Activated naive CD8-positive, alpha-beta T cell treated with anti-CD3 and anti-CD28 coated beads, Interleukin-2, amount 10 ng/mL, durations not matched to agents 7 days and 5 days (primary cell): ENCODE results near the gene DDAH2. TPM values are rescaled to one million over a fixed set of nuclear protein-coding genes. Genes with fewer than 3 reads are reported as not detected.

Experiments
- ATAC-seq: fragments of 150-1000 bp; cut with Tn5 transposase; one replicate; pipeline ENCODE4 v1.10.0; 2021; ENCODE audit warnings: low read depth, moderate library complexity
- POLR2A ChIA-PET: fragments of 350-600 bp; sonication (Branson Sonifier 250); formaldehyde crosslinking; loops from one replicate; lab custom pipeline; 2021; ENCODE audit warnings: antibody characterized with exemption; lab: Charles Lee
- DNase-seq: peaks from one replicate; pipeline ENCODE4 v3.0.0; 2021
- H3K27ac Mint-ChIP-seq: one replicate; pipeline ENCODE4 v1.8.0; 2022; ENCODE audit warnings: mild to moderate bottlenecking, mixed read lengths
- H3K27me3 Mint-ChIP-seq: one replicate; pipeline ENCODE4 v1.8.0; 2022; ENCODE audit warnings: mild to moderate bottlenecking, moderate library complexity, mixed read lengths
- H3K36me3 Mint-ChIP-seq: one replicate; pipeline ENCODE4 v1.8.0; 2021; ENCODE audit warnings: mild to moderate bottlenecking, mixed read lengths
- H3K4me1 Mint-ChIP-seq: one replicate; pipeline ENCODE4 v1.8.0; 2021; ENCODE audit warnings: mixed read lengths
- H3K4me3 Mint-ChIP-seq: one replicate; pipeline ENCODE4 v1.8.0; 2022; ENCODE audit warnings: mild to moderate bottlenecking, moderate library complexity, mixed read lengths
- H3K9me3 Mint-ChIP-seq: one replicate; pipeline ENCODE4 v1.8.0; 2021; ENCODE audit warnings: mixed read lengths
- total RNA-seq, 2 experiments: library from RNA; stranded (reverse); gene quantifications; one replicate each; pipeline ENCODE4 v1.2.3, GENCODE V29; 2021

Gene DDAH2
- total RNA-seq, 2 experiments from 2014 or later, result 28.3 to 29.1 TPM

DNA sequence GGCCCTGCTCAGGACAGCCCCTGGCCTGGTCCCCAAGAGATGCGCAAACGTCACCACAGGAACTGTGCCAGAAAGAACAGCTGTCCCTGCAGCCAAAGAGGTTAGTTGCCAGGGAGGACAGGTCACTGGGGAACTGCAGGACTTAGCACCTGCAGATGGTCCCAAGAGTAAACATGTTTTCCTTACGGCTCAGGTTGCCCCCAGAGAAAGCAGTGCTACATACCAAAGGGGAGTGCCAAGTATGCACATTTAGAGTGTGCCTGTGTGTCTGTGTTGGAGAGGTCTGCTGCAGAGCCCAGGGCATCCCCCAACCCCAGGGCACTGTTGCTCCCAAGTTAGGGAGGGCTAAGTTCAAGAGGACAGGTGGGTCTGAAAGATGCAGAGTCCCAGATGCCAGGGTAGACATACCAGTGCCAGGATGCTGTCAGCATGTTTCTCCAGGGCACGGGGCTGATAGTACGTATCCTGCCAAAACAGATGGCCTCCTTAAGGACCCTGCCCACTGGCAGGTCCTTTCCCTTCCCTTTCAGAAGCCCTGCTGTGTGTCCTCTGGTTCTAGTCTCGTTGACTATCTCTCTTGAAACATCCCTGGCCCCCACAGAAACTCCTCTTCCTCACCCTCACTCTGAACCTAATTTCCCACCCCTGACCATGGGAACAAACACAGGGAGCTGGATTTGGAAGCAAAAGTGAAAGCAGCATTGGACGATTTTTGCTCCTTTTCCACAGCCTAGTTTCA lies 27.3 kb downstream of the DDAH2 start:
- H3K4me1 Mint-ChIP-seq, result peaks cover 29% of the 10 kb centered on the region
- H3K9me3 Mint-ChIP-seq, result no peaks in the 10 kb centered on the region
- DNase-seq (no peak), ATAC-seq (no peak)
- H3K27ac Mint-ChIP-seq, result peak overlapping the region; percentile 94
- POLR2A ChIA-PET, result interaction anchor here (0.8 to 5.4 kb wide), 5 partner anchors 16 to 37 kb away, joined by 3 to 34 read pairs (median 10); partner anchors contain the start of genes CLIC1, LY6G5C and MSH5
- H3K36me3 Mint-ChIP-seq, result peaks cover 8% of the 10 kb centered on the region
- H3K4me3 Mint-ChIP-seq, result peak overlapping the region; percentile 97
- no peaks in the 10 kb centered on the region for H3K27me3 Mint-ChIP-seq

DNA sequence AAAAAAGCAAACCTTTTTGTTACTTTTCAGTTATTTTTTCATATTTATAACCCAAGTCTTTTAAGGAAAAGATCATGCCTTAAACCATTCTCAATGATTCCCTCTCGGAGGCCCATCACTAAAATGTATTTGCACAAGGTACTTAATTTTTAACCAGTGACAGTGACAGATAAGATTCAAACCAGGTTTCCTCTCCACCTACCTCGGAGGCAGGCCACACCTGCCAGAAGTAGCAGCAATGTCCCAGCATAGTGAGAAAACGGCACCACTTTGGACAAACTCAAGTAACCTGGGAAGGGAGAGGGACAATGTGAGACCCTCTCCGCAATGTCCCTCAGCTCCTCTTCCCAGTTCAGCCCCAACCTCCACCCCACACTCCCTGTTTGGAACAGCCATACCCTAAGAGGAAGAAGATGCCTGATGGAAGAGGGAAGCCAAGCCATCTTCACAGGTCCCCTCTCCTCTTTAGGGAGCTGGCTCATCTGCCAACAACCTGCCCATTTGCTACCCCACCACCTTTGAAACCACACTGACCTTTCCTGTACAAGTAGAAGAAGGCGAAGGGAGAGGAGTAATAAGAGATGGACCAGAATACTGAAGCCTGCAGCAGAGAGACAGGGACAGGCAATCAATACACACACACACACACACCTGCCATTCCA lies 28.2 kb downstream of the DDAH2 start:
- peak overlapping the region; percentile 97 for H3K4me3 Mint-ChIP-seq
- H3K27ac Mint-ChIP-seq, result no peak overlapping the region
- H3K4me1 Mint-ChIP-seq, result peaks cover 29% of the 10 kb centered on the region
- peaks cover 8% of the 10 kb centered on the region for H3K36me3 Mint-ChIP-seq
- POLR2A ChIA-PET, result no interaction called here
- H3K9me3 Mint-ChIP-seq, result no peaks in the 10 kb centered on the region
- DNase-seq, result no peak
- no peaks in the 10 kb centered on the region for H3K27me3 Mint-ChIP-seq
- ATAC-seq, result no peak

DNA sequence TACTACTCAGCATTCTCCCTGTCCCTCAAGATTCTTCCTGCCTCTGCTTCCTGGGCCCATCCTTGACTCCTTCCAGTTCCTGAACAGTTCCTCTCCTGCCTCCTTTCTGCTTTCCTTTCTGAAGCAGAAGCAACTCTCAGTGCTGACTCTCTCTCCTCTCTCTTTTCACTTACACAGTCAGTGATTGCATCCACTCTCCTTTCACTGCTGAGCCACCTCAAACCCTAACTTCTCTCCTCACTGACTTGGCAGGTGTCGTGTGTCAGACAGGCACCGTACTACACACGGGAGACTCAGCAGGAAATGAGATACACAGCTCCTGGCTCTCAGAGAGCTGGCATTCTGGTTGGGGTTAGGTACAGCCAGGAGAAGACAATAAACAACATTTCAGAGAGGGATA lies 31.5 kb downstream of the DDAH2 start:
- Mint-ChIP-seq H3K36me3 (peaks cover 9% of the 10 kb centered on the region), H3K27ac (peak overlapping the region; percentile 65), H3K27me3 (no peaks in the 10 kb centered on the region), H3K9me3 (no peaks in the 10 kb centered on the region), H3K4me1 (peaks cover 23% of the 10 kb centered on the region), H3K4me3 (no peak overlapping the region)
- no peak for ATAC-seq
- POLR2A ChIA-PET, result no interaction called here
- no peak for DNase-seq

DNA sequence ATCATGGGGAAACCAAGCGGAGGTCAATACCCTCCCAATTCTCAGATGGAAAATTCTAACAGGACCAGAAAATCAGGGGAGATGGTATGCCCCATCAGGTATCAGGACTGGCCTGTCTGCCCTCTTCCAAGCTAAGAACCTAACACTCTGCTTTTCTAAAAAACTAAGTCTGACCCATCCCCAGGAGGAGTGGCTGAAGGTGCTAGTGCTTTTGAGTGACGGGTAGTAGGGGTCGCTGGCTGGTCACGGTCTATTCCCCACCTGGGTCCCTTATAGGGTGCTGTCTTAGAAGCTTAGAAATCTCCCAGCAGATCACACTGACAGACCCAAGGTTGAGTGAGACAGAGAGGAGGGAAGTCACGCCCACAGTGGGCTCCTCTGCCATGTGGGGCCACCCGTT lies 35.6 kb downstream of the DDAH2 start:
- Mint-ChIP-seq H3K36me3 (peaks cover 9% of the 10 kb centered on the region), H3K4me3 (no peak overlapping the region), H3K4me1 (peaks cover 8% of the 10 kb centered on the region), H3K27me3 (no peaks in the 10 kb centered on the region), H3K27ac (no peak overlapping the region), H3K9me3 (no peaks in the 10 kb centered on the region)
- DNase-seq, result no peak
- POLR2A ChIA-PET, result interaction anchor here (0.8 to 1.7 kb wide), 4 partner anchors 9 to 29 kb away, joined by 3 to 7 read pairs (median 6); partner anchors contain the start of genes GPANK1 and LY6G5C
- ATAC-seq, result no peak

DNA sequence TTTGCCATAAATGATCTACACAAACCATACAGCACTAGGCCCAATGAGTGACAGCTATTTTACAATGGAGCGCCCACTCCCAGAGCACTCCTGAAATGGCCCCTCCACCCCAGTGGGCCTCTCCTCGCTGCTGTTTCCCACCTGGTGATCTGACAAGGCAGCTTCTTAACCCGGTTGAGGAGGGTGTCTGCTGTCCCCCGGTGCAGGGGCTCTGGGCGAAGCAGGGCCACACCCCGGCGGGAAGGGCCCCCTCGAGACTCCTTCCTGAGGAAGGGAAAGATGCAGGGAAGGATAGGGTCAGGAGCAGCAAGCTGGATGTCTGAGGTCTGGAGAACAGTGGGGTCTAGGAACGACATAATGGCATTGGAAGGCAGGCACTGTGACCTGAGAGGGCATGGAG lies 36.2 kb downstream of the DDAH2 start:
- ATAC-seq, result no peak
- H3K27ac Mint-ChIP-seq, result peak overlapping the region; percentile 34
- H3K27me3 Mint-ChIP-seq, result no peaks in the 10 kb centered on the region
- DNase-seq, result no peak
- no peak overlapping the region for H3K4me3 Mint-ChIP-seq
- POLR2A ChIA-PET, result interaction anchor here (1.4 kb wide), 1 partner anchor 10 kb away, joined by 4 read pairs; the partner anchor contains the start of gene ABHD16A
- no peaks in the 10 kb centered on the region for H3K9me3 Mint-ChIP-seq
- peaks cover 8% of the 10 kb centered on the region for H3K4me1 Mint-ChIP-seq
- peaks cover 10% of the 10 kb centered on the region for H3K36me3 Mint-ChIP-seq

DNA sequence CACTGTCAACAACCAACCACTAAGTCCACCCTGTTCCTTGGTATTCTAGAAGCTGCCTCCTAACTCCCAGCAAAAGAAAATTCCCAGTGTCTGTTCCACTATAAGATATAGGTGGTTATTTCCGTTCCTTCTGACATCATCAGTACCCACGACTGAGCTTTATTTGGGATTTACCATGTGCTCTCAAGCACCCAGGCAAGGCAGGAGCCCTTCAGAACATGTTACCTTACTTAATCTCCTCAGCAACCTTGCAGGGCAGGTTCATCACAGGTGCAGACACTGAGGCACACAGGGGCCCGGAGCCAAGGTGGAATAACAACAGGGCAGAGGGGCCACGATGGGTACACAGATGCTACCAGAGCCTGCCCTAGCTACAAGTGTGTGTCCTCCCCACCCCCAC lies 36.7 kb downstream of the DDAH2 start:
- peaks cover 9% of the 10 kb centered on the region for H3K36me3 Mint-ChIP-seq

DNA sequence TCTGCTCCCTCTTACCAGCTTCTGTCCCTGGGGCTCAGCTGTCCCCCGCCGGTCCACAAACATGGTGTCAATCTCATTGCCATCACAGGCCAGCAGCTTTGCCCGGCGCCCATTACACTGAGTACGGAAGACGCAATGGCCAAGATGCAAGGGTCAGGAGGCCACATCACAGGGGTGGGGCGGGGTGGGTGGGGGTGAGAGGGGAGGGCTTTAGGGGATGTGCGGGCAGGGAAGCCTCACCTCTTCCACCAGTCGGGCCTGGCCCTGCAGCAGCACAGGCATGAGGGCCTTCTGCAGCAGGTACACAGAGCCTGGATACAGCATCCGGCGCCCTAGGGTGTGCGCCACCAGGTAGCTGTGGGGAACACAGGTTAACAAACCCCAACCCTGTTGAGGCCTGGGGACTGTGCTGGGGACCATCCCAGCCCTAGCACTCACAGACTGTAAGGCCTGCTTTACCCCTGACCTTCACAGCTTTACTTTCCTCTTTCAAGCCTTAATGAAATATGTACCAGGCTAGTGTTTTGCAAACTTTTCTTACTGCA lies 37.5 kb downstream of the DDAH2 start:
- Mint-ChIP-seq H3K36me3 (peaks cover 5% of the 10 kb centered on the region), H3K9me3 (no peaks in the 10 kb centered on the region), H3K27me3 (no peaks in the 10 kb centered on the region), H3K27ac (no peak overlapping the region), H3K4me3 (no peak overlapping the region), H3K4me1 (no peaks in the 10 kb centered on the region)
- DNase-seq, result no peak
- no peak for ATAC-seq
- POLR2A ChIA-PET, result interaction anchor here (1.4 kb wide), 1 partner anchor 12 kb away, joined by 4 read pairs; the partner anchor contains the start of gene ABHD16A

More for the DNA sequence above, 36.7 kb downstream of the DDAH2 start:
- ATAC-seq, result no peak
- no peaks in the 10 kb centered on the region for H3K9me3 Mint-ChIP-seq
- H3K4me1 Mint-ChIP-seq, result peaks cover 3% of the 10 kb centered on the region
- POLR2A ChIA-PET, result interaction anchor here (1.4 kb wide), 1 partner anchor 11 kb away, joined by 4 read pairs; the partner anchor contains the start of gene ABHD16A
- H3K27me3 Mint-ChIP-seq, result no peaks in the 10 kb centered on the region
- DNase-seq, result no peak
- no peak overlapping the region for H3K4me3 Mint-ChIP-seq
- H3K27ac Mint-ChIP-seq, result no peak overlapping the region

DNA sequence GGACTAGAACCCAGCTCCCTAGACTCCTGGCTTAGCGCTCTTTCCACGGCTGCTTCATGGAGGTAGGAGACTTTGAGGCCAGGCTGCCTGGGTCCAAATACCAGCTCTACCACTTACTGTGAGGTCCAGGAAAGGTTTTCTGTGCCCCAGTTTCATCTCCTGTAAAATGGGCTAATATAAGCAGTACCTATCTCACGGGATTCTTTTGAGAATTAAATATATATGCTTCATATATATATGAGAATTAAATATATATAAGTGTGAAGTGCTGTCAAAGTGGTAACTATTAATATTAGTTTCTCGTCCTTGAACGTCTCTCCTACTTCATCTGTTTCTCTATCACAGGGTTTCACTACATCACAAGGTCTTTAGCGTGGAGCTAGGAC lies 38.0 kb downstream of the DDAH2 start:
- ATAC-seq (no peak), DNase-seq (no peak)
- Mint-ChIP-seq H3K27ac (no peak overlapping the region), H3K4me1 (no peaks in the 10 kb centered on the region), H3K9me3 (no peaks in the 10 kb centered on the region), H3K27me3 (no peaks in the 10 kb centered on the region), H3K4me3 (no peak overlapping the region), H3K36me3 (peaks cover 5% of the 10 kb centered on the region)
- POLR2A ChIA-PET, result no interaction called here

DNA sequence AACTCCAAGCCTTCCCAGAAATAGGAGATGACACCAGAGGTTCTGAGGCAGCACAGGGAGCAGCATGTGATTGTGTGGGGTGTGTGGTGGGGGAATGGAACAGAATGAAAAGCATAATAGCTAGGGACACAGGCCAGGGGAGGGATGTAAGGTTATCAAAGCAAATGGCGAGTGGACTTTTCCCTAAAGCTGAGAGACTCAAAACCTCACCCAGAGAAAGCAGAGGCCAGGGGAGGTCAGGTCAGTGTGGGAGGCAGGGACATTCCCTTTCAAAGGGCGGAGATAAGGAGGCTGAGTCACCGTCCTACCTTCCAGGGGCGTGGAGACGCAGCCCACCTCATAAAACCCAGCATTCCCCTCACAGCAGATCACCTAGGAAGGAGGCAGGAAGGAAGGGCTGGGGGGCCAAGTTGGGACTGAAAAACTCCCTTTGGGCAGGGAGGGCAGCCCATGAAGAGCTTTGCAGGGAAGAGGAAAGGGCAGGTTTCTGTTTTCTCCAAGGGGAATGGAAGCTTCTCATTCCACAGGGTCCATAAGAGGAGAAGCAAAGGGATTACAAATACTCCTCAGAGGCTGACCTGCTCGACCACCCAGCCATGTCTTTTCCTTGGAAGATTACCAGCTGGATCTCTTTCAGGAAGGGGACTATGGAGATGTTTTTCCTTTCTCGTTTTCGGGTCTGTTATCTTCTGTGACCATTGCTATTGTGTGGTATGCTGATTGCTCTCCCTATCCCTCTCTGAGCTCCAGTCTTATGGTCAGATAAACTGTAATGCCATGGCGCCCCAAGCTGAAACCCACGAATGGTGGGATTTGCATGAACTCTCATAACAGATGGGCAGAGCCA lies 38.6 kb downstream of the DDAH2 start:
- Mint-ChIP-seq H3K9me3 (no peaks in the 10 kb centered on the region), H3K27me3 (no peaks in the 10 kb centered on the region), H3K4me3 (no peak overlapping the region), H3K4me1 (no peaks in the 10 kb centered on the region), H3K27ac (no peak overlapping the region), H3K36me3 (peaks cover 5% of the 10 kb centered on the region)
- ATAC-seq (no peak), DNase-seq (no peak)
- POLR2A ChIA-PET, result interaction anchor here (1.1 kb wide), 1 partner anchor 49 kb away, joined by 3 read pairs; the partner anchor contains the start of gene MSH5

DNA sequence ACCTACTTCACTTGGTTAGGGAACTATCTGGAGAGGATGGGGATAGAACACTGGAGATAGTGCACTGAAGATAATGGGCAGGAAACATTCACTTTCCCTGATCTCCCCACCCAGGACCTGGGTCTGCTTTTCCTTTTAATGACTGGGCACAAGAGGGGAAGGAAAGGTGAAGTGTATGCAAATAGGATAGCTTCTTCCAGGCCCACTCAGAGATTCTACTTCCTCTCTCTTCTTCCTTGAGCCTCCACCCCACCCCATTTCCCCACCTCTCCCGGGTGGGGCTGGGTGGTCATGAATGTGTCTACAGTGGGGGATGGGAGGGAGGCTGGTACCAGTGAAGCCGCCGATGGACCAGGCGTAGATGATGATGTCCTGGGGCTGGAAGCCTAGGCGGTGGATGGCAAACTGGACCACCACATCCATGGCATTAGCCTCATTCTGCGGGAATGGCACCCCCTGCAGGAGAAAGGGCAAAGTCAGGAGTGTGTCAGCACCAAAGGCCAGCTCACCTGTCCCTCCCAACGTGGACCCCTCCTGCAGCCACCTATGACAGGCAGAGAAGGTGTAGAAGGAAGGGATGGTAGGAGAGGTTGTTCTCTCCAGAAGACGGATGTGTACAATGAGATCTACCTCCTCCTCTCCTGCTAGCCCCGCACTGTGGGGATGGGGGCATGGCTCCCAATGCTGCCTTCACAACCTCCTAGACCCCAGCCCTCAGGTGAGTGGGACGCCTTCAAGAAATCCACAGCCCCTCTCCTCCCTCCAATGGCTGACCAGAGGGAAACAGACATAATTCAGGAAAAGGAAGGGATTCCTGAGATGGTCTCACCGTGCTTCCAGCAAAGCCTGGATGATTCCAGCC lies 39.6 kb downstream of the DDAH2 start:
- POLR2A ChIA-PET, result interaction anchor here (1.1 kb wide), 1 partner anchor 50 kb away, joined by 3 read pairs; the partner anchor contains the start of gene MSH5
- H3K4me1 Mint-ChIP-seq, result no peaks in the 10 kb centered on the region
- no peak for DNase-seq
- H3K27me3 Mint-ChIP-seq, result no peaks in the 10 kb centered on the region
- peak overlapping the region; percentile 41 for H3K27ac Mint-ChIP-seq
- no peak overlapping the region for H3K4me3 Mint-ChIP-seq
- peaks cover 5% of the 10 kb centered on the region for H3K36me3 Mint-ChIP-seq
- H3K9me3 Mint-ChIP-seq, result no peaks in the 10 kb centered on the region
- ATAC-seq, result peak; percentile 33

DNA sequence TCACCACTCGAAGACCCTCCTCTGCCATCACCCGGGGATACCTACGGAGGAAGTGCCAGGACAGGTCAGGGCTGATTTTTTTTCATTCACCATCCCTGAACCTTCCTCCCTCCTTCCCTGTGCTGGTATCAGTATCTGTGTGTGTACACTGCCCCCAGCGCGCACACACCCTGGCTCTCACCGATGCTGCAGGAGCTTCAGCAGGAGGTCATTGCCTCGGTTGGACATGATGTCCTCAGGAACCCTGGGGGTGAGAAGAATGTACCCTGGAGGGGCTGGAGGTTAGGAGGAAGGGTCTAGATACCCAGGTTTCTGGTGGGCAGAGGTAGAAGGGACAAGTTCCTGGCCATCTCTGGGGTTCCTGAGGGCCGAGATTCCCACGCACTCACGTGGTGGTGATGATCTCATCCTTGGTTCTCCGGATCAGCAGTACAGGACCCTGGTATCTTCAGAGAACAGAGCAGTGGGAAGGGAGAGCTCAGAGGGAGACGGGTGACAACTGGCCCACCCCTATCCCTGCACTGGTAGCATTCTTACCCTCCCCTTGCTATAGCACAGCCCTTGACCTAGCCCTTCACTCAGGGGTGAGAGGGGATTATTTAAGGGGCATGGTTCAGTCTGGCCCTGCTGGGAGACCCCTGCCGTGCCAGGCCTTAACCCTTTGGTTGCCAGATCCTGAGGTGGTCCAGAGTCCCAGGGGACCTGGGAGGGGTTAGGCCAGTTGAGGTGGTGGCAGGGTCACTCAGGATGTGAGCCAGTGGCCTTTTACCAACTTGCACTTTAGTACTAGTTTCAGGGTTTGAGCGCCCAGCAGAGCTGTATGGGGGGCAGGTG lies 41.0 kb downstream of the DDAH2 start:
- no peak overlapping the region for H3K27ac Mint-ChIP-seq

More for the DNA sequence above, 41.0 kb downstream of the DDAH2 start:
- Mint-ChIP-seq H3K4me1 (no peaks in the 10 kb centered on the region), H3K27me3 (no peaks in the 10 kb centered on the region), H3K4me3 (no peak overlapping the region), H3K9me3 (no peaks in the 10 kb centered on the region), H3K36me3 (peaks cover 4% of the 10 kb centered on the region)
- no peak for ATAC-seq
- DNase-seq, result no peak
- POLR2A ChIA-PET, result no interaction called here
